ENCODE results near the gene CELA3B.

DNA sequence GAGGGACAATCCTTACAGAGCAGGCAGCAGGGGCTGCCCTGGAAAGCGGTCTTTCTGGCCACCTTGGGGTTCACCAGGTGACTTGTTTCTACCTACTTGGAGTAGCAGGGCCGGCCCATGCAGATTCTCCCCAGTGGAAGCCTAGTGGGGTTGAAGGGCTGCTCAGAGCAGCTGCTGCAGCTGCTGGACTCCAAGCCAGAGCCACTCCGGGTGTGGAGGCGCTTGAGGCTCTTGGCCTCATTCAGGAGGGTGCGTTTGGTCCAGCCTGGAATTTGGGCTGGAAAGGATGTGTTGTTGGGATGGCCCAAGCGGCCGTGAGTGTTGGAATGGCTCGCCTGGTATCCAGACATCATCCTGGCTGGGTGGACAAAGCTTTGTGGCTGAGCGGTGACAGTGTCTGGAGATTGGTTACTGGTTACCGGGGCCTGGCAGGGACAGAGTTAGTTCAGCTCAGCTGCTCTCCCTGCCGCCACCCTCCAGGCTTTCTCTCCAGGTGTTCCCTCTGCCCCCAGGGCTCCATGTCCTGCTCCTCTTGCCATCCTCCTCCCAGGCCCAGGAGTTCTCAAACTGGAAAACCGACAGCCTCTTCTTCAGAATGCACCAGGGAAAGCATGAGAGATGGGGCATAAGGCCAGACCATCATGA, 25.5 kb upstream of the CELA3B start:
- TF ChIP-seq EZH2phosphoT487 (IDR thresholded peaks at IDR 0.05; ENCODE audit: low read length) (no peak), EZH2 (optimal IDR thresholded peaks at IDR 0.05; ENCODE audit: low read depth, low read length) (no peak)
- TF ChIP-seq, protein P1, sequence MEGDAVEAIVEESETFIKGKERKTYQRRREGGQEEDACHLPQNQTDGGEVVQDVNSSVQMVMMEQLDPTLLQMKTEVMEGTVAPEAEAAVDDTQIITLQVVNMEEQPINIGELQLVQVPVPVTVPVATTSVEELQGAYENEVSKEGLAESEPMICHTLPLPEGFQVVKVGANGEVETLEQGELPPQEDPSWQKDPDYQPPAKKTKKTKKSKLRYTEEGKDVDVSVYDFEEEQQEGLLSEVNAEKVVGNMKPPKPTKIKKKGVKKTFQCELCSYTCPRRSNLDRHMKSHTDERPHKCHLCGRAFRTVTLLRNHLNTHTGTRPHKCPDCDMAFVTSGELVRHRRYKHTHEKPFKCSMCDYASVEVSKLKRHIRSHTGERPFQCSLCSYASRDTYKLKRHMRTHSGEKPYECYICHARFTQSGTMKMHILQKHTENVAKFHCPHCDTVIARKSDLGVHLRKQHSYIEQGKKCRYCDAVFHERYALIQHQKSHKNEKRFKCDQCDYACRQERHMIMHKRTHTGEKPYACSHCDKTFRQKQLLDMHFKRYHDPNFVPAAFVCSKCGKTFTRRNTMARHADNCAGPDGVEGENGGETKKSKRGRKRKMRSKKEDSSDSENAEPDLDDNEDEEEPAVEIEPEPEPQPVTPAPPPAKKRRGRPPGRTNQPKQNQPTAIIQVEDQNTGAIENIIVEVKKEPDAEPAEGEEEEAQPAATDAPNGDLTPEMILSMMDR (IDR thresholded peaks at IDR 0.05; ENCODE audit: low read length), result no peak
